CD4-positive, alpha-beta T cell treated with Interferon gamma for 1 hour (primary cell): Measurements from ENCODE around the gene SMAD5.

Experiments
- DNase-seq: peaks from one replicate; pipeline ENCODE4 v3.0.0-alpha.2; 2020

SMAD5 gene

GRCh38 chr5:136228136-136228757 lies 95.6 kb downstream of the SMAD5 start:
- no peak for DNase-seq

GRCh38 chr5:136230176-136230575 lies 97.5 kb downstream of the SMAD5 start:
- DNase-seq = no peak

GRCh38 chr5:136232316-136232715 lies 99.7 kb downstream of the SMAD5 start:
- DNase-seq = no peak
